Mesenchymal stem cell (in vitro differentiated cells and primary cell): ENCODE results near the gene GPHA2.

Experiments
- DNase-seq: peaks from one replicate; pipeline ENCODE4 v3.0.0-alpha.2; 2013
- H2AFZ ChIP-seq: one replicate; pipeline ENCODE4 v1.6.1; 2013; ENCODE audit warnings: low read depth, mild to moderate bottlenecking, control low read depth, inconsistent platforms, low read length, moderate library complexity
- H2AK5ac ChIP-seq: 2 replicates; pipeline ENCODE4 v1.6.1; 2013; ENCODE audit warnings: low read length, moderate library complexity, mild to moderate bottlenecking, inconsistent platforms; ENCODE audit not compliant: severe bottlenecking
- H2BK120ac ChIP-seq: one replicate; pipeline ENCODE4 v1.6.1; 2013; ENCODE audit warnings: low read depth, mild to moderate bottlenecking, inconsistent platforms, low read length, moderate library complexity
- H2BK12ac ChIP-seq, 2 experiments: one replicate each; pipeline ENCODE4 v1.6.1; 2013; ENCODE audit warnings: inconsistent platforms in 2 of 2, low read length in 2 of 2, mild to moderate bottlenecking in 2 of 2, moderate library complexity in 2 of 2, control low read depth in 1 of 2
- H2BK15ac ChIP-seq: one replicate; pipeline ENCODE4 v1.6.1; 2013; ENCODE audit warnings: mild to moderate bottlenecking, low read depth, inconsistent platforms; ENCODE audit not compliant: poor library complexity, severe bottlenecking
- H2BK5ac ChIP-seq: 2 replicates; pipeline ENCODE4 v1.6.1; 2013; ENCODE audit warnings: low read depth, mild to moderate bottlenecking, low read length, control low read depth, inconsistent platforms; ENCODE audit not compliant: poor library complexity, severe bottlenecking
- H3K14ac ChIP-seq, 2 experiments: one replicate each; pipeline ENCODE4 v1.6.1; 2013; ENCODE audit warnings: inconsistent platforms in 2 of 2, low read length in 2 of 2, control low read depth in 1 of 2, mild to moderate bottlenecking in 1 of 2, moderate library complexity in 1 of 2
- H3K18ac ChIP-seq, 2 experiments: one replicate each; pipeline ENCODE4 v1.6.1; 2013; ENCODE audit warnings: inconsistent platforms in 2 of 2, low read length in 2 of 2, control low read depth in 1 of 2, low read depth in 1 of 2, mild to moderate bottlenecking in 1 of 2
- H3K23ac ChIP-seq, 2 experiments: one replicate each; pipeline ENCODE4 v1.6.1; 2013; ENCODE audit warnings: inconsistent platforms in 2 of 2, low read length in 2 of 2, mild to moderate bottlenecking in 2 of 2, moderate library complexity in 2 of 2, control low read depth in 1 of 2
- H3K27ac ChIP-seq: 2 replicates; pipeline ENCODE4 v1.5.1; 2013; ENCODE audit warnings: mild to moderate bottlenecking, moderate library complexity, low read length, control low read depth, inconsistent platforms; ENCODE audit not compliant: poor library complexity, severe bottlenecking
- H3K27me3 ChIP-seq, 2 experiments: 2 replicates each; pipeline versions ENCODE4 v1.6.1 to v1.7.0; 2013; ENCODE audit warnings: low read length in 2 of 2, mild to moderate bottlenecking in 2 of 2, moderate library complexity in 2 of 2, control low read depth in 1 of 2, inconsistent platforms in 1 of 2; ENCODE audit not compliant: control insufficient read depth in 1 of 2, insufficient read depth in 1 of 2
- H3K36me3 ChIP-seq, 2 experiments: 2 replicates each; pipeline versions ENCODE4 v1.6.1 to v1.7.0; 2013; ENCODE audit warnings: low read length in 2 of 2, control low read depth in 1 of 2, inconsistent platforms in 1 of 2, low read depth in 1 of 2, mild to moderate bottlenecking in 1 of 2; ENCODE audit not compliant: insufficient read depth in 2 of 2, control insufficient read depth in 1 of 2
- H3K4ac ChIP-seq, 2 experiments: one replicate each; pipeline ENCODE4 v1.6.1; 2013; ENCODE audit warnings: inconsistent platforms in 2 of 2, low read length in 2 of 2, mild to moderate bottlenecking in 2 of 2, moderate library complexity in 2 of 2, control low read depth in 1 of 2, low read depth in 1 of 2
- H3K4me1 ChIP-seq: 2 replicates; pipeline ENCODE4 v1.6.1; 2013; ENCODE audit warnings: low read depth, low read length, control low read depth; ENCODE audit not compliant: control insufficient read depth, insufficient read depth
- H3K4me2 ChIP-seq: 2 replicates; pipeline ENCODE4 v1.6.1; 2013; ENCODE audit warnings: low read length, mild to moderate bottlenecking, inconsistent platforms; ENCODE audit not compliant: poor library complexity, severe bottlenecking
- H3K4me3 ChIP-seq, 2 experiments: 2 replicates each; pipeline versions ENCODE4 v1.5.1 to v1.7.0; 2013; ENCODE audit warnings: low read length in 2 of 2, mild to moderate bottlenecking in 2 of 2, control low read depth in 1 of 2, low read depth in 1 of 2; ENCODE audit not compliant: insufficient read depth in 1 of 2
- H3K79me1 ChIP-seq: replicated peaks from 2 replicates; pipeline ENCODE4 v1.6.1; 2013; ENCODE audit warnings: mild to moderate bottlenecking, control low read depth, low read length, inconsistent platforms; ENCODE audit not compliant: poor library complexity, severe bottlenecking
- H3K9ac ChIP-seq: 2 replicates; pipeline ENCODE4 v1.7.0; 2013; ENCODE audit warnings: mild to moderate bottlenecking, low read length, moderate library complexity
- H3K9me3 ChIP-seq: 2 replicates; pipeline ENCODE4 v1.7.0; 2013; ENCODE audit warnings: mild to moderate bottlenecking, low read length; ENCODE audit not compliant: control insufficient read depth
- H4K8ac ChIP-seq: one replicate; pipeline ENCODE4 v1.6.1; 2013; ENCODE audit warnings: inconsistent platforms, mild to moderate bottlenecking, low read length, moderate library complexity
- H4K91ac ChIP-seq: one replicate; pipeline ENCODE4 v1.6.1; 2013; ENCODE audit warnings: mild to moderate bottlenecking, low read length, inconsistent platforms
- WGBS: methylation state at CpG from one replicate; pipeline ENCODE4 v1.1.7; 2013; ENCODE audit warnings: mixed read lengths; 5-methylcytosine and 5-hydroxymethylcytosine counted together

Gene GPHA2

DNA sequence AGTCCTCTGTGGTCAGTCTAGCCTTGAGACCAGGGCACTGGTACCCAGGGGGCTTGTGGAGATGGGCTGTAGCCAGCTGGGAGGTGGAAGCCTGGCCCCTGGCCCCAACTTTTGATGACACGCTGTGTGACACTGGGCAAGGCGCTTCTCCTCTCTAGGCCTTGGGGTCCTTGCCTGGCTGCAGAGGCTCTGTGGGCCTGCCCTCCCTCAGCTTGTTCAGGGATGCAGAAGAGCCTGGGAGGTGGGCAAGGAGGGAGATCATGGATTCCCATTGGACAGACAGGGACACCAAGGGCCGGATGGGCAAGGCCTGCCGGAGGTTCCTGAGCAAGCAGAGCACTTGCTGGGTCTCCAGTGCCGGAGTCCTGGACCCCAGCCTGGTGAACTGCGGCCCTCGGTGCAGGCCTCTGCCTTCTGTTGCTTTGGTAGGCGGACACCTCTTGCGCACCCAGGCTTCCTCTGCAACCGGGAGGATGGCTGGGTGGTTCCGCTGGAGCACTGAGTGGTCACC, 12.5 kb downstream of the GPHA2 start:
- H3K9ac ChIP-seq: peak overlapping the region; percentile 94
- no peak overlapping the region for H3K27ac ChIP-seq
- H3K36me3 ChIP-seq: peaks cover 15 to 16% of the 10 kb centered on the region in 2 experiments
- H3K27me3 ChIP-seq: no peaks in the 10 kb centered on the region
- no peak overlapping the region for H3K4me2 ChIP-seq
- 91% methylated on average over 11 of the region's 11 CpGs for WGBS
- H2AK5ac ChIP-seq: peak overlapping the region; percentile 65
- H4K91ac ChIP-seq: peak overlapping the region; percentile 78
- H4K8ac ChIP-seq: peak overlapping the region; percentile 77
- DNase-seq: no peak
- peaks cover 23% of the 10 kb centered on the region for H3K4me1 ChIP-seq
- peaks cover 18% of the 10 kb centered on the region for H3K79me1 ChIP-seq
- no peak overlapping the region for H3K23ac ChIP-seq
- H3K14ac ChIP-seq: no peak overlapping the region
- no peaks in the 10 kb centered on the region for H3K9me3 ChIP-seq
- no peak overlapping the region for H2BK120ac ChIP-seq
- H2BK12ac ChIP-seq: peak overlapping the region; percentile 0 to 65
- H2BK5ac ChIP-seq: no peak overlapping the region
- no peak overlapping the region for H3K4ac ChIP-seq
- no peak overlapping the region for H3K18ac ChIP-seq
- peak overlapping the region; percentile 74 for H2BK15ac ChIP-seq
- no peak overlapping the region for H3K4me3 ChIP-seq
- H2AFZ ChIP-seq: peak overlapping the region; percentile 63

DNA sequence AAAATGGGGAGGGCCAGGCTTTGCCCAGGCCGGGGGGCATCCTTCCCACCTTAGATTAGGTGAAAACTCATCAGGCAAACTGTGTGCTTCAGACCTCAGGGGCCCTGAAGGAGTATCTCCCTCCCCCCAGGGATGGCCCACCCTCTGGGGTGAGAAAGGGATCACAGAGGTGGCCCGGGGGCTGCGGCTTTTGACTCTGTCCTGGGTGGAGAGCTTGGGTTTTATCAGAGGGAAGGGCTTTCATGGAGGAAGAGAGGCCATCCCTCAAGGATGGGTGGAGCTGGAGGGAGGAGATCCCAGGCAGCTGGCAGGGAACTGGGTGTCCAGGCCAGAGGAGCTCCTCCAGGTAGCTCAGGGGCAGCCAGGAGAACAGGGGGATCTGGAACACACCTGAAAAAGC, 14.3 kb downstream of the GPHA2 start:
- Histone ChIP-seq H3K27me3 (no peaks in the 10 kb centered on the region), H2AK5ac (no peak overlapping the region), H2BK15ac (no peak overlapping the region), H4K91ac (no peak overlapping the region), H3K9ac (no peak overlapping the region), H2BK5ac (no peak overlapping the region), H2AFZ (no peak overlapping the region), H4K8ac (no peak overlapping the region), H2BK120ac (no peak overlapping the region), H2BK12ac (no peak overlapping the region), H3K4ac (no peak overlapping the region), H3K36me3 (no peaks in the 10 kb centered on the region), H3K4me2 (no peak overlapping the region), H3K23ac (no peak overlapping the region), H3K79me1 (peaks cover 16% of the 10 kb centered on the region), H3K18ac (no peak overlapping the region), H3K27ac (no peak overlapping the region), H3K4me3 (no peak overlapping the region), H3K14ac (no peak overlapping the region), H3K4me1 (peaks cover 21% of the 10 kb centered on the region), H3K9me3 (no peaks in the 10 kb centered on the region)
- WGBS: 62% methylated on average over 2 of the region's 3 CpGs
- DNase-seq: no peak

DNA sequence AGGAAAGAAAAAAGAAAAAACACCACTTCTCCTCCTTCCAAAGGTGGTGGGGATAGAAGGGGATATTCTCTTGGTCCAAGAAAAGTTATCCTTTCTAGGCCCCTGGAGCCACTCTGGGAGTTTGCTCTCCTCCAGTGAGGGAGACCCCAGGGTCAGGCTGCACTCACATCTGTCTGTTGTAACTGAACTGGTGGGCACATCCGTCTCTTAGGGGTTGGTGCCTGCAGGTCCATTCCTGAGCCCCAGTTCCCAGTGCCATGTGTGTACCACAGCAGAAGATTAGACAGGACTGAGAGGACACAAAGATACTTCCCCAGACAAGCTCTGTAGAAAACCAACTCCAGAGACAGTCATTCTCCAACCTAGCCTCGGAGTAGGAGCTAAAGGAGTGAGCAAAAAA, 15.6 kb downstream of the GPHA2 start:
- Histone ChIP-seq H2AK5ac (no peak overlapping the region), H3K14ac (no peak overlapping the region), H2AFZ (no peak overlapping the region), H2BK15ac (no peak overlapping the region), H2BK5ac (no peak overlapping the region), H3K18ac (no peak overlapping the region), H4K8ac (no peak overlapping the region), H3K27ac (no peak overlapping the region), H2BK120ac (no peak overlapping the region), H3K23ac (no peak overlapping the region), H3K4me3 (no peak overlapping the region), H3K4me1 (peaks cover 24% of the 10 kb centered on the region), H2BK12ac (no peak overlapping the region), H3K4ac (no peak overlapping the region), H3K79me1 (peaks cover 19% of the 10 kb centered on the region), H3K27me3 (no peaks in the 10 kb centered on the region), H3K36me3 (no peaks in the 10 kb centered on the region), H4K91ac (no peak overlapping the region), H3K9me3 (no peaks in the 10 kb centered on the region), H3K9ac (no peak overlapping the region), H3K4me2 (no peak overlapping the region)
- WGBS: 77% methylated on average over 2 of the region's 2 CpGs
- DNase-seq: no peak

DNA sequence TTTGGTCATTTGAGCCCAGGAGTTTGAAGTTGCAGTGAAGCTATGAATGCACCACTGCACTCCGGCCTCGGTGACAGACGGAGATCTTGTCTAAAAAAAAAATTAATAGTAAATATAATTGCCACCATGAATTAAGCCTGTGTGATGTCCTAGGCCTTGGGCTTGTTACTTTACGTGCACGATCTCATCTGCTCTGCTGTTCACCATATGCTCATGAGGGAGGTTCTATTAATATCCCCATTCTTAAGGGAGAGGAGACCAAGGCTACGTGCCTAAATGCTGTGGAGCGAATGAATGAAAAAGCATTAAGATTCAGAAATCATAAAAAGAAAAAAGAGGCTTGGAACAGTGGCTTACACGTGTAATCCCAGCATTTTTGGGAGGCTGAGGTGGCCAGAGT, 16.1 kb downstream of the GPHA2 start:
- Histone ChIP-seq H3K4me1 (peaks cover 25% of the 10 kb centered on the region), H2AFZ (no peak overlapping the region), H2BK5ac (no peak overlapping the region), H3K36me3 (no peaks in the 10 kb centered on the region), H4K91ac (no peak overlapping the region), H3K18ac (no peak overlapping the region), H3K9me3 (no peaks in the 10 kb centered on the region), H2AK5ac (no peak overlapping the region), H3K9ac (no peak overlapping the region), H4K8ac (no peak overlapping the region), H3K27me3 (no peaks in the 10 kb centered on the region), H3K4me2 (no peak overlapping the region), H3K79me1 (peaks cover 18% of the 10 kb centered on the region), H3K4me3 (no peak overlapping the region), H3K23ac (no peak overlapping the region), H3K14ac (no peak overlapping the region), H2BK12ac (no peak overlapping the region), H2BK15ac (no peak overlapping the region), H3K4ac (no peak overlapping the region), H3K27ac (no peak overlapping the region), H2BK120ac (no peak overlapping the region)
- DNase-seq: no peak
- 87% methylated on average over 5 of the region's 8 CpGs for WGBS
